T1000 (cell line): ENCODE measurements around the gene B3GALT4.
A peak's percentile ranks its signal among the peaks of the same experiment; 100 is the strongest.
"Not testable (repeated sequence)": the region's sequence is repeated elsewhere in the genome, so short reads cannot be mapped to it uniquely, and the experiment has no call there.

Source experiments
- DNase-seq: peaks from one replicate; lab custom pipeline; 2025; ENCODE audit warnings: mixed read lengths; lab: John Stamatoyannopoulos, UW

The B3GALT4 gene

GRCh38 chr6:33272275-33273128 is 4.4 kb upstream of the B3GALT4 start:
- no peak for DNase-seq

- no peak for DNase-seq
These were observed 3.6 kb upstream of the B3GALT4 start for GRCh38 chr6:33273129-33273923.

- no peak for DNase-seq
These were observed 2.7 kb upstream of the B3GALT4 start for GRCh38 chr6:33273924-33274902.

- not testable (repeated sequence) for DNase-seq
These were observed 935 bp upstream of the B3GALT4 start for GRCh38 chr6:33275795-33276580.

GRCh38 chr6:33276581-33276863 is 401 bp upstream of the B3GALT4 start:
- no peak for DNase-seq

- DNase-seq, result no peak
These were observed 904 bp downstream of the B3GALT4 start for GRCh38 chr6:33277663-33278391.

- DNase-seq, result no peak
These were observed 1.4 kb downstream of the B3GALT4 start for GRCh38 chr6:33278392-33278741.

- no peak for DNase-seq
These were observed 1.9 kb downstream of the B3GALT4 start for GRCh38 chr6:33278810-33279209.

GRCh38 chr6:33279257-33279695 is 2.4 kb downstream of the B3GALT4 start:
- no peak for DNase-seq

GRCh38 chr6:33279971-33280511 is 3.1 kb downstream of the B3GALT4 start:
- peak; percentile 32 for DNase-seq

- DNase-seq, result no peak
These were observed 3.6 kb downstream of the B3GALT4 start for GRCh38 chr6:33280539-33280938.

GRCh38 chr6:33285214-33285613 is 8.3 kb downstream of the B3GALT4 start:
- DNase-seq, result not testable (repeated sequence)

GRCh38 chr6:33286946-33287914 is 10.3 kb downstream of the B3GALT4 start:
- DNase-seq, result no peak

GRCh38 chr6:33288141-33288920 is 11.4 kb downstream of the B3GALT4 start:
- no peak for DNase-seq

- peak; percentile 77 for DNase-seq
These were observed 12.2 kb downstream of the B3GALT4 start, which contains the start of the genes PFDN6 and WDR46 for GRCh38 chr6:33288921-33289783. TSS of gene PFDN6 (plus strand) at chr6:33289601. CDS start at chr6:33289857, 256 bp downstream. TSS of gene WDR46 (minus strand) at chr6:33289239. CDS start at chr6:33289170, 69 bp downstream.

- no peak for DNase-seq
These were observed 12.9 kb downstream of the B3GALT4 start for GRCh38 chr6:33289784-33290315.

- no peak for DNase-seq
These were observed 13.5 kb downstream of the B3GALT4 start for GRCh38 chr6:33290459-33290858.
